ENCODE data around the gene RAP1GAP2. TPM values are rescaled to one million over a fixed set of nuclear protein-coding genes. Genes with fewer than 3 reads are reported as not detected.

Gene RAP1GAP2
- total RNA-seq, 3 donors from 2014 or later, result 26.6 to 45.3 (median 43.3) TPM

GRCh38 chr17:2847381-2848333 is 51.4 kb downstream of the RAP1GAP2 start:
- no peak overlapping the region for H3K4me3 ChIP-seq
- no peaks in the 10 kb centered on the region for H3K36me3 ChIP-seq (ENCODE audit: low read depth)
- DNase-seq, result no peak
- TF ChIP-seq, protein P1, sequence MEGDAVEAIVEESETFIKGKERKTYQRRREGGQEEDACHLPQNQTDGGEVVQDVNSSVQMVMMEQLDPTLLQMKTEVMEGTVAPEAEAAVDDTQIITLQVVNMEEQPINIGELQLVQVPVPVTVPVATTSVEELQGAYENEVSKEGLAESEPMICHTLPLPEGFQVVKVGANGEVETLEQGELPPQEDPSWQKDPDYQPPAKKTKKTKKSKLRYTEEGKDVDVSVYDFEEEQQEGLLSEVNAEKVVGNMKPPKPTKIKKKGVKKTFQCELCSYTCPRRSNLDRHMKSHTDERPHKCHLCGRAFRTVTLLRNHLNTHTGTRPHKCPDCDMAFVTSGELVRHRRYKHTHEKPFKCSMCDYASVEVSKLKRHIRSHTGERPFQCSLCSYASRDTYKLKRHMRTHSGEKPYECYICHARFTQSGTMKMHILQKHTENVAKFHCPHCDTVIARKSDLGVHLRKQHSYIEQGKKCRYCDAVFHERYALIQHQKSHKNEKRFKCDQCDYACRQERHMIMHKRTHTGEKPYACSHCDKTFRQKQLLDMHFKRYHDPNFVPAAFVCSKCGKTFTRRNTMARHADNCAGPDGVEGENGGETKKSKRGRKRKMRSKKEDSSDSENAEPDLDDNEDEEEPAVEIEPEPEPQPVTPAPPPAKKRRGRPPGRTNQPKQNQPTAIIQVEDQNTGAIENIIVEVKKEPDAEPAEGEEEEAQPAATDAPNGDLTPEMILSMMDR (IDR thresholded peaks at IDR 0.05), result no peak
- H3K9me3 ChIP-seq, result no peaks in the 10 kb centered on the region
- intact Hi-C loops (cut with DNase I, micrococcal nuclease), result loop anchor here in 1 of 2 donors (5.0 kb wide), 1 partner anchor 165 kb away; no protein-coding TSS in a partner anchor
- ATAC-seq, result no peak
- peaks cover 2% of the 10 kb centered on the region for H3K4me1 ChIP-seq (ENCODE audit: low read depth)

DNA sequence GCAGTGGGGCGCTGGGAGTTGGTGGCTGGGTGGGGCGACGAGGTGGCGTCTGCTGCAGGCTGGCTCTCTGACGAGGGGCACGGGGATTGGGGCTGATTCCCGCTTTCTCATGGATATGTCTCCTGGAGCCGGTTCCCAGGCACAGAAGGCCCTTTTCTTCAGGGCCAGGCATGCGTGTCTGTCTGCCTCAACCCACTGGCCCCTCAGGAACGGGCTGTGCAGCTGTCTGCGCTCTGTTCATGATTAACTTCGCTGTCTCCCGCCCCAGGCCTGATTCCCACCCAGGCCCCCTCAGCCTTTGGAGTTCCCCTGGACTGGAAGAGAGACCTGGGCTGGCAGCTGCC is 53.1 kb downstream of the RAP1GAP2 start:
- H3K36me3 ChIP-seq (ENCODE audit: low read depth), result no peaks in the 10 kb centered on the region
- ATAC-seq, result no peak
- H3K9me3 ChIP-seq, result no peaks in the 10 kb centered on the region
- TF ChIP-seq, protein P1 (IDR thresholded peaks at IDR 0.05), result no peak
- peaks cover 11% of the 10 kb centered on the region for H3K4me1 ChIP-seq (ENCODE audit: low read depth)
- DNase-seq, result no peak
- intact Hi-C loops (cut with DNase I, micrococcal nuclease), result loop anchor here in 1 of 2 donors (5.0 kb wide), 1 partner anchor 163 kb away; no protein-coding TSS in a partner anchor
- H3K4me3 ChIP-seq, result no peak overlapping the region

DNA sequence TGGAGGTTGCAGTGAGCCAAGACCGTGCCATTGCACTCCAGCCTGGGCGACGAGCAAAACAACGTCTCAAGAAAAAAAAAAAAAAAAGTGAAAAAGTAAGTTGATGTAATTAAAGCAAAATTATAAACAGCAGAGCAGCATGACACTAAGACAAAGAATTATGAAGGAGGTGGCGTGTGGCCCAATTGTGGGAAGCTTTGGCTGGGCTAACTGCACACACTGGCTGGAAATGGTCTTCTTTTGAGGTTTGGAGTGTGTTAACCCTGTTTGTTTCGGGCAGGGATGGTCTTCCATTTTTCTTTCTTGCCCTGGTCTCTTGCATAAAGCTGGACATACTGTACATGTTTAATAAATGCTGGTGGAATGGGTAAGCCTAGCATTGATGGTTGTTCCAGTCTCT is 54.8 kb downstream of the RAP1GAP2 start:
- intact Hi-C loops (cut with DNase I, micrococcal nuclease), result no loop called here
- no peak for DNase-seq
- no peaks in the 10 kb centered on the region for H3K36me3 ChIP-seq (ENCODE audit: low read depth)
- H3K4me1 ChIP-seq (ENCODE audit: low read depth), result peaks cover 18% of the 10 kb centered on the region
- no peak overlapping the region for H3K4me3 ChIP-seq
- ATAC-seq, result no peak
- TF ChIP-seq, protein P1 (IDR thresholded peaks at IDR 0.05), result no peak
- H3K9me3 ChIP-seq, result no peaks in the 10 kb centered on the region

DNA sequence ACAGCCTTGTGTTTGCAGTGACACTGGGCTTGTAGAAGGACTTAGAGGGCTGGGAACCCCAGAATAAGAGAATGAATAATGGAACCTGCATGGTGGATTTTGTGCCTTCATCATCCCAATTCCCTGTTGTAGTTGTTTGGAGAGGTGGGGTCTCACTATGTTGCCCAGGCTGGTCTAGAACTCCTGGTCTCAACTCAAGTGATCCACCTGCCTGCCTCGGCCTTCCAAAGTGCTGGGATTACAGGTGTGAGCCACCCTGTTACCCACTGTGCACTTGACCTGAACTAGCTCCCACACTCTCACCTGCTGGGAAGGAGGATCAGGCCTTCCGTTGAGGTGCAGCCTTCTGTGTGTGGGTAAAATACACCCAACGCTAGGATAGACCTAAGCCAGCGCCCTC is 55.4 kb downstream of the RAP1GAP2 start:
- peaks cover 18% of the 10 kb centered on the region for H3K4me1 ChIP-seq (ENCODE audit: low read depth)
- no peaks in the 10 kb centered on the region for H3K36me3 ChIP-seq (ENCODE audit: low read depth)
- H3K4me3 ChIP-seq, result no peak overlapping the region
- no peaks in the 10 kb centered on the region for H3K9me3 ChIP-seq
- TF ChIP-seq, protein P1 (IDR thresholded peaks at IDR 0.05), result no peak
- intact Hi-C loops (cut with DNase I, micrococcal nuclease), result no loop called here
- ATAC-seq (no peak), DNase-seq (no peak)

DNA sequence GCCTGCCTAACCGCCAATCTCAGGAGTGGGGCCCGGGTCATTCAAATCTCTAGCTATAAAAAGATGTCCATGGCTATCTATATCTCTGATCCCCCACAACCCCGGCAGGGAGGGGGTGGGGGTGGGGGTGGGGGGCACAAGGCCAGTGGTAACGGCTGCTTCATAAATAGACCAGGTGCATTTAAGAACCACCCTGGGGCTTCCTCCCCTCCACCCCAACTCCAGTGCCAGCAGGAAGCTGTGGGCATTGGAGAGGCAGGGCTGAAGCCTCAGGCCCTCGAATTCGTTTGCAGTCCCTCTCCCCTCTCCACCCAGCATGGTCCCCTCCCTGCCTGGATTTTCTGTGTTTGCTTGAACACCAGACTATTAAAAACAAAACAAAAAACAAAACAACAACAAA is 56.0 kb downstream of the RAP1GAP2 start:
- H3K9me3 ChIP-seq, result no peaks in the 10 kb centered on the region
- intact Hi-C loops (cut with DNase I, micrococcal nuclease), result no loop called here
- peaks cover 18% of the 10 kb centered on the region for H3K4me1 ChIP-seq (ENCODE audit: low read depth)
- no peaks in the 10 kb centered on the region for H3K36me3 ChIP-seq (ENCODE audit: low read depth)
- DNase-seq, result no peak
- H3K4me3 ChIP-seq, result no peak overlapping the region
- TF ChIP-seq, protein P1 (IDR thresholded peaks at IDR 0.05), result no peak
- no peak for ATAC-seq

Measured in mucosa of descending colon (tissue), 3 donors.